Measurements from ENCODE around the gene EXOC3L1. TPM values are rescaled to one million over a fixed set of nuclear protein-coding genes. Genes with fewer than 3 reads are reported as not detected.

Gene EXOC3L1
- total RNA-seq, 2 donors from 2014 or later: 0.97 to 1.8 TPM

- H3K9me3 Mint-ChIP-seq: no peaks in the 10 kb centered on the region
- H3K36me3 Mint-ChIP-seq (ENCODE audit: low read depth): peaks cover 38% of the 10 kb centered on the region
- peaks cover 2% of the 10 kb centered on the region for H3K4me1 Mint-ChIP-seq
- no peaks in the 10 kb centered on the region for H3K27me3 Mint-ChIP-seq (ENCODE audit: insufficient read depth)
- TF ChIP-seq CTCF (conservative IDR thresholded peaks at IDR 0.05): peak; percentile 85
- Histone ChIP-seq H3K4me1 (ENCODE audit: control insufficient read depth, insufficient read depth, low read length) (no peaks in the 10 kb centered on the region), H3K36me3 (ENCODE audit: control insufficient read depth, insufficient read depth, low read length) (peaks cover 62% of the 10 kb centered on the region), H3K9ac (ENCODE audit: extremely low read depth, low read length, poor library complexity, severe bottlenecking) (no peak within 1 kb of the TSS), H3K9me3 (ENCODE audit: control insufficient read depth, low read length) (no peaks in the 10 kb centered on the region), H3K27me3 (ENCODE audit: control insufficient read depth, insufficient read depth, low read length, poor library complexity, severe bottlenecking) (no peaks in the 10 kb centered on the region), H3K27ac (ENCODE audit: low read depth, low read length) (no peak within 1 kb of the TSS), H3K4me3 (ENCODE audit: low read length) (no peak within 1 kb of the TSS)
- peak; percentile 93 for DNase-seq
- peak within 1 kb of the TSS; percentile 57 for H3K4me3 Mint-ChIP-seq
- peak within 1 kb of the TSS; percentile 76 for H3K27ac Mint-ChIP-seq
- 91 to 92% methylated on average over 25 to 58 of the region's 61 CpGs for WGBS, 2 experiments (ENCODE audit: insufficient coverage in 1 of 2, insufficient read length in 1 of 2)
Measured at GRCh38 chr16:67199011-67199807, 9.3 kb upstream of the EXOC3L1 start, which contains the start of gene ELMO3. ELMO3 (plus strand) TSS chr16:67199131; CDS start chr16:67199327, 196 bp downstream.

GRCh38 chr16:67198238-67198734 is 8.3 kb upstream of the EXOC3L1 start:
- Mint-ChIP-seq H3K27ac (no peak overlapping the region), H3K36me3 (ENCODE audit: low read depth) (peaks cover 45% of the 10 kb centered on the region), H3K4me3 (no peak overlapping the region), H3K9me3 (no peaks in the 10 kb centered on the region), H3K27me3 (ENCODE audit: insufficient read depth) (no peaks in the 10 kb centered on the region), H3K4me1 (peaks cover 2% of the 10 kb centered on the region)
- TF ChIP-seq CTCF (conservative IDR thresholded peaks at IDR 0.05): peak; percentile 79
- H3K27me3 ChIP-seq (ENCODE audit: control insufficient read depth, insufficient read depth, low read length, poor library complexity, severe bottlenecking): no peaks in the 10 kb centered on the region
- no peaks in the 10 kb centered on the region for H3K9me3 ChIP-seq (ENCODE audit: control insufficient read depth, low read length)
- H3K4me3 ChIP-seq (ENCODE audit: low read length): no peak overlapping the region
- peaks cover 2% of the 10 kb centered on the region for H3K4me1 ChIP-seq (ENCODE audit: control insufficient read depth, insufficient read depth, low read length)
- H3K27ac ChIP-seq (ENCODE audit: low read depth, low read length): no peak overlapping the region
- no peak overlapping the region for H3K9ac ChIP-seq (ENCODE audit: extremely low read depth, low read length, poor library complexity, severe bottlenecking)
- DNase-seq: peak; percentile 84
- peaks cover 66% of the 10 kb centered on the region for H3K36me3 ChIP-seq (ENCODE audit: control insufficient read depth, insufficient read depth, low read length)
- 92 to 96% methylated on average over 3 to 12 of the region's 12 CpGs for WGBS, 2 experiments (ENCODE audit: insufficient coverage in 1 of 2, insufficient read length in 1 of 2)

GRCh38 chr16:67197704-67198103 is 7.8 kb upstream of the EXOC3L1 start:
- no peaks in the 10 kb centered on the region for H3K9me3 Mint-ChIP-seq
- Histone ChIP-seq H3K9me3 (ENCODE audit: control insufficient read depth, low read length) (no peaks in the 10 kb centered on the region), H3K27ac (ENCODE audit: low read depth, low read length) (no peak overlapping the region), H3K9ac (ENCODE audit: extremely low read depth, low read length, poor library complexity, severe bottlenecking) (no peak overlapping the region), H3K27me3 (ENCODE audit: control insufficient read depth, insufficient read depth, low read length, poor library complexity, severe bottlenecking) (no peaks in the 10 kb centered on the region), H3K4me1 (ENCODE audit: control insufficient read depth, insufficient read depth, low read length) (peaks cover 5% of the 10 kb centered on the region), H3K4me3 (ENCODE audit: low read length) (no peak overlapping the region), H3K36me3 (ENCODE audit: control insufficient read depth, insufficient read depth, low read length) (peaks cover 69% of the 10 kb centered on the region)
- TF ChIP-seq CTCF (conservative IDR thresholded peaks at IDR 0.05): no peak
- no peak for DNase-seq
- H3K4me3 Mint-ChIP-seq: no peak overlapping the region
- 95 to 96% methylated on average over 4 to 6 of the region's 6 CpGs for WGBS, 2 experiments (ENCODE audit: insufficient coverage in 1 of 2, insufficient read length in 1 of 2)
- peaks cover 47% of the 10 kb centered on the region for H3K36me3 Mint-ChIP-seq (ENCODE audit: low read depth)
- H3K4me1 Mint-ChIP-seq: peaks cover 5% of the 10 kb centered on the region
- no peaks in the 10 kb centered on the region for H3K27me3 Mint-ChIP-seq (ENCODE audit: insufficient read depth)
- no peak overlapping the region for H3K27ac Mint-ChIP-seq
